ENCODE measurements around the gene MSS51. TPM values are rescaled to one million over a fixed set of nuclear protein-coding genes. Genes with fewer than 3 reads are reported as not detected.

The MSS51 gene
- total RNA-seq, 1 experiment from 2014 or later: 2.1 TPM

DNA sequence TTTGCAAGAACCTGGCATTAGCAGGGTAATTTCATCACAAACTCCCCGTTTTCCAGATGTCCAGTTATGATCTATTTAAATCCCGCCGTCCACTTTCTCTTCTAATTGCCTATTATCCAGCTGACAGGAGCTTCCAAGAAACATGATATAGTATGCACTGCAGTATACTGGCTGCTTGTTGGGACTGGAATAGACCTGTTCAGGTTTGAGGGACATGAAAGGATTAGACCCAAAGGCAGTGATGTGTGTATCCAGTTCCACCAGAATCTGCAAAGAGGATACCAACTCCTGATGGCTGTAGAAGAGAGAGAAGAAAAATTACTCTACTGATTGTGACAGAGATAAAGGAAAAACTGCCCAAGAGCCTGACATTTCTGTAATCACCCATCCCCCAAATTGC, 8.9 kb downstream of the MSS51 start:
- Histone ChIP-seq H3K4me1 (peaks cover 3% of the 10 kb centered on the region), H3K36me3 (ENCODE audit: control insufficient read depth, insufficient read depth, low read length) (peaks cover 4% of the 10 kb centered on the region; the same call in 1 of the 2 replicates), H3K9me3 (no peaks in the 10 kb centered on the region), H3K4me3 (ENCODE audit: low read depth, low read length) (no peak overlapping the region), H3K27me3 (replicated peaks; ENCODE audit: control insufficient read depth, insufficient read depth, low read length) (no peaks in the 10 kb centered on the region)
- no peaks in the 10 kb centered on the region for H3K4me1 Mint-ChIP-seq (ENCODE audit: low read depth, unreplicated experiment)
- no peak overlapping the region for H3K27ac Mint-ChIP-seq (ENCODE audit: unreplicated experiment)
- ChIA-PET POLR2A (no interaction called here), CTCF (no interaction called here)
- no peak for DNase-seq
- intact Hi-C loops (cut with micrococcal nuclease; ENCODE audit: unreplicated experiment): no loop called here
- peaks cover 28% of the 10 kb centered on the region for H3K36me3 Mint-ChIP-seq (ENCODE audit: insufficient read depth, unreplicated experiment)
- no peaks in the 10 kb centered on the region for H3K27me3 Mint-ChIP-seq (ENCODE audit: insufficient read depth, unreplicated experiment)
- no TSS peak for BruUV-seq (replicated peaks)
- no peaks in the 10 kb centered on the region for H3K9me3 Mint-ChIP-seq (ENCODE audit: unreplicated experiment)
- TF ChIP-seq, protein P1, sequence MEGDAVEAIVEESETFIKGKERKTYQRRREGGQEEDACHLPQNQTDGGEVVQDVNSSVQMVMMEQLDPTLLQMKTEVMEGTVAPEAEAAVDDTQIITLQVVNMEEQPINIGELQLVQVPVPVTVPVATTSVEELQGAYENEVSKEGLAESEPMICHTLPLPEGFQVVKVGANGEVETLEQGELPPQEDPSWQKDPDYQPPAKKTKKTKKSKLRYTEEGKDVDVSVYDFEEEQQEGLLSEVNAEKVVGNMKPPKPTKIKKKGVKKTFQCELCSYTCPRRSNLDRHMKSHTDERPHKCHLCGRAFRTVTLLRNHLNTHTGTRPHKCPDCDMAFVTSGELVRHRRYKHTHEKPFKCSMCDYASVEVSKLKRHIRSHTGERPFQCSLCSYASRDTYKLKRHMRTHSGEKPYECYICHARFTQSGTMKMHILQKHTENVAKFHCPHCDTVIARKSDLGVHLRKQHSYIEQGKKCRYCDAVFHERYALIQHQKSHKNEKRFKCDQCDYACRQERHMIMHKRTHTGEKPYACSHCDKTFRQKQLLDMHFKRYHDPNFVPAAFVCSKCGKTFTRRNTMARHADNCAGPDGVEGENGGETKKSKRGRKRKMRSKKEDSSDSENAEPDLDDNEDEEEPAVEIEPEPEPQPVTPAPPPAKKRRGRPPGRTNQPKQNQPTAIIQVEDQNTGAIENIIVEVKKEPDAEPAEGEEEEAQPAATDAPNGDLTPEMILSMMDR (IDR thresholded peaks at IDR 0.05; ENCODE audit: insufficient read depth in 1 of 2, low read depth in 1 of 2, low read length in 1 of 2, severe bottlenecking in 1 of 2, unreplicated experiment in 1 of 2): no peak
- H3K4me3 Mint-ChIP-seq (ENCODE audit: unreplicated experiment): no peak overlapping the region

DNA sequence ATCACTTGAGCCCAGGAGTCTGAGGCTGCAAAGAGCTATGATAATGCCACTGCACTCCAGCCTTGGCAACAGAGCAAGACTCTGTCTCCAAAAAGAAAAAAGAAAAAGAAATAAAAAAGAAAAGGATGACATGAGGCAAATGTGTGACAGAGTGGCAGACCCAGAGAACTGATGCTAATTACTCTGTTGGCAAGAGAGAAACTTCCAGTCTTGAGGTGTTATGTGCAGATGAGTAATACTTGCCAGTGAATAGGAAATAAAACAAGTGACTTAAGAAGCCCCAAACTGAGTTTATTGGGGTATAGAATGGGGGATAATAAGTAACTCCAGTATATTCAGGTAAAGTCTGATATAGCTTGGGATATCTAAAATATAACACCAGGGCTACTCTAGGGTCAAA, 10.1 kb downstream of the MSS51 start:
- no peak overlapping the region for H3K4me3 Mint-ChIP-seq (ENCODE audit: unreplicated experiment)
- Histone ChIP-seq H3K4me1 (peaks cover 15% of the 10 kb centered on the region), H3K36me3 (ENCODE audit: control insufficient read depth, insufficient read depth, low read length) (peaks cover 4% of the 10 kb centered on the region; the same call in 1 of the 2 replicates), H3K9me3 (no peaks in the 10 kb centered on the region), H3K4me3 (ENCODE audit: low read depth, low read length) (no peak overlapping the region), H3K27me3 (replicated peaks; ENCODE audit: control insufficient read depth, insufficient read depth, low read length) (no peaks in the 10 kb centered on the region)
- no peak overlapping the region for H3K27ac Mint-ChIP-seq (ENCODE audit: unreplicated experiment)
- TF ChIP-seq, protein P1 (IDR thresholded peaks at IDR 0.05; ENCODE audit: insufficient read depth in 1 of 2, low read depth in 1 of 2, low read length in 1 of 2, severe bottlenecking in 1 of 2, unreplicated experiment in 1 of 2): no peak
- H3K9me3 Mint-ChIP-seq (ENCODE audit: unreplicated experiment): no peaks in the 10 kb centered on the region
- peaks cover 30% of the 10 kb centered on the region for H3K36me3 Mint-ChIP-seq (ENCODE audit: insufficient read depth, unreplicated experiment)
- no peak for DNase-seq
- no peaks in the 10 kb centered on the region for H3K27me3 Mint-ChIP-seq (ENCODE audit: insufficient read depth, unreplicated experiment)
- POLR2A ChIA-PET: no interaction called here
- intact Hi-C loops (cut with micrococcal nuclease; ENCODE audit: unreplicated experiment): no loop called here
- CTCF ChIA-PET: no interaction called here
- BruUV-seq (replicated peaks): no TSS peak
- H3K4me1 Mint-ChIP-seq (ENCODE audit: low read depth, unreplicated experiment): peaks cover 11% of the 10 kb centered on the region

DNA sequence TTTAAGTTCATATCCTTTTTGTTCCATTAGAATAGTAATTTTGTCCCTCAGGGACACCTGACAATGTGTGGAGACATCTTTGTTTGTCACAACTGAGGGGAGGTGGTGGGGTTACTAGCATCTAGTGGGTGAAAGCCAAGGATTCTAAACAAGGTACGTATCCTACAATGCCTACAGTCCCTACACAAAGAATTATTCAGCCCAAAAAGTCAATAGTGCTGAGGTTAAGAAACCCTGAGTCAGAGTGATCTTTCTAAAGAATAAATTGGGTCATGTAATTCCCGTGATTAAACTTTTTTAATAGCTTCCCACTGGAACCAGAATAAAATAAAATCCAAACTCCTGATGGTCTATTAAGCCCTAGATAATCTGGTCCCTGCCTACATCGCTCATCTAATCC, 16.8 kb downstream of the MSS51 start:
- H3K4me1 Mint-ChIP-seq (ENCODE audit: low read depth, unreplicated experiment): peaks cover 25% of the 10 kb centered on the region
- Histone ChIP-seq H3K36me3 (ENCODE audit: control insufficient read depth, insufficient read depth, low read length) (no peaks in the 10 kb centered on the region), H3K4me3 (ENCODE audit: low read depth, low read length) (no peak overlapping the region), H3K9me3 (no peaks in the 10 kb centered on the region), H3K4me1 (peaks cover 36% of the 10 kb centered on the region), H3K27me3 (replicated peaks; ENCODE audit: control insufficient read depth, insufficient read depth, low read length) (no peaks in the 10 kb centered on the region)
- TF ChIP-seq, protein P1 (IDR thresholded peaks at IDR 0.05; ENCODE audit: insufficient read depth in 1 of 2, low read depth in 1 of 2, low read length in 1 of 2, severe bottlenecking in 1 of 2, unreplicated experiment in 1 of 2): no peak
- no peaks in the 10 kb centered on the region for H3K9me3 Mint-ChIP-seq (ENCODE audit: unreplicated experiment)
- DNase-seq: no peak
- BruUV-seq (replicated peaks): no TSS peak
- H3K27ac Mint-ChIP-seq (ENCODE audit: unreplicated experiment): no peak overlapping the region
- CTCF ChIA-PET: interaction anchor here (0.6 kb wide), 1 partner anchor 228 kb away, joined by 3 read pairs; no protein-coding TSS in a partner anchor
- POLR2A ChIA-PET: interaction anchor here (0.6 kb wide), 1 partner anchor 1650 kb away, joined by 3 read pairs; no protein-coding TSS in a partner anchor
- H3K4me3 Mint-ChIP-seq (ENCODE audit: unreplicated experiment): no peak overlapping the region
- no peaks in the 10 kb centered on the region for H3K27me3 Mint-ChIP-seq (ENCODE audit: insufficient read depth, unreplicated experiment)
- peaks cover 32% of the 10 kb centered on the region for H3K36me3 Mint-ChIP-seq (ENCODE audit: insufficient read depth, unreplicated experiment)
- intact Hi-C loops (cut with micrococcal nuclease; ENCODE audit: unreplicated experiment): loop anchor here (10.0 kb wide), 1 partner anchor 228 kb away; the partner anchor contains the start of gene MYOZ1

Measured in Caco-2 (cell line).